Measurements from ENCODE around the gene TMPRSS15.
"Not testable (repeated sequence)": the region's sequence is repeated elsewhere in the genome, so short reads cannot be mapped to it uniquely, and the experiment has no call there.

TMPRSS15 gene

GRCh38 chr21:18424276-18424675, 20.7 kb upstream of the TMPRSS15 start:
- no peak for FAIRE-seq
- DNase-seq (ENCODE audit: insufficient read length, low spot score) = no peak
- TF ChIP-seq CTCF (IDR thresholded peaks at IDR 0.05; ENCODE audit: insufficient read depth, missing control alignments) = no peak

- DNase-seq (ENCODE audit: insufficient read length, low spot score) (no peak), FAIRE-seq (no peak)
- TF ChIP-seq CTCF (IDR thresholded peaks at IDR 0.05; ENCODE audit: insufficient read depth, missing control alignments) = no peak
Observed at GRCh38 chr21:18417141-18417790, 13.7 kb upstream of the TMPRSS15 start.

DNA sequence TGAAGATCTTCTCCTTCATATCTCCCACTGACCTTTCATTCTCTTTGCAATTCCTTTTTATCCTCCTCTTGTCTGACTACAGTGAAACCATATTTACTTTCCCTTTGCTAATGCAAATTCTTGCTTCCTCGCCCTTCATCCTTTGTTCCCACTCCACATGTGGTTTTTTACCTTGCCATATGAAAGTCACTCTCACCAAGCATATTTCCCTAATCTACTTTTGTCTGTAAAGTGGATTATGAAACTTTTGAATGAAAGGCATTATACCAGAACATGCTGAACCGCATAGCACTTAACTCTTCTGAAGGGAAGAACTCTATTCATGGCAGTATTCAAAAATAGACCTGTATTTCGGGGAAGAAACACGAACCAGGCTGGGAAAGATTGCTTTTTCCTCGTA, 8.0 kb upstream of the TMPRSS15 start:
- FAIRE-seq = no peak
- DNase-seq (ENCODE audit: insufficient read length, low spot score) = no peak
- TF ChIP-seq CTCF (IDR thresholded peaks at IDR 0.05; ENCODE audit: insufficient read depth, missing control alignments) = no peak

DNA sequence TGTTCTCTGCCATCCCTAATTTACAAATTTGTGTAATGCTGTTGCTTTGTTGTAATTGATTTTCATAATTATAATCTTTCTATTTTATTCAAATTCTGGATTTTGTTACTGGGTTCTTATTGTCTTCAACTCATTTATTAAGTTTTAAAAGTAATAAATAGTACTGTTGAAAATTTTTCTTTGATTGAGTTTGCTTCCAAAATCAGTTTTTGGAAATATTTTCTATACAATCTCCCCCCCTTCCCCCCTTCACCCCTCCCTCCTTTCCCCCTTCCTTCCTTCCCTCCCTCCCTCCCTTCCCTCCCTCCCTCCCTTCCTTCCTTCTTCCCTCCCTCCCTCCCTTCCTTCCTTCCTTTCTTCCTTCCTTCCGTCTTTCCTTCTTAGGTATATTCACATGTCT, 6.0 kb upstream of the TMPRSS15 start:
- TF ChIP-seq CTCF (IDR thresholded peaks at IDR 0.05; ENCODE audit: insufficient read depth, missing control alignments) = no peak
- no peak for FAIRE-seq
- no peak for DNase-seq (ENCODE audit: insufficient read length, low spot score)

DNA sequence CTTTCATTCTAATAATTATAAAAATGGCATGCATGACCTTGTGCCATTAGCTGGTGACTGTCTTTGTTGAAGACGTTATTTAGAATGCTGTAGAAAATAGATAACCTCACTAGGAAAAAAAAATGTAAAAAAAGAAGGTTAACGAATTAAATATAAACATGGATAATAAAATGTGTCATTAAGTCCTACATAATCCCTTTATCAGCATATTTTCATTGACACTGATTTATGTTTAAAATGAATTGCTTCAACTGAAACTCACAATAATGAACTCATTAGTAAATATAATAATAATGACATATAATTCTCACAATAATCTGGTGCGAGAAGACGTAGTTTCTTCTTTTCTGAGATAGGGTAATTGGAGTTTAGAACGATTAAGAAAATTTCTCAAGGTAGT, 4.7 kb downstream of the TMPRSS15 start:
- FAIRE-seq (no peak), DNase-seq (ENCODE audit: insufficient read length, low spot score) (no peak)
- no peak for TF ChIP-seq CTCF (IDR thresholded peaks at IDR 0.05; ENCODE audit: insufficient read depth, missing control alignments)

GRCh38 chr21:18387994-18388393, 15.6 kb downstream of the TMPRSS15 start:
- DNase-seq (ENCODE audit: insufficient read length, low spot score) (no peak), FAIRE-seq (no peak)
- peak; percentile 11 for TF ChIP-seq CTCF (IDR thresholded peaks at IDR 0.05; ENCODE audit: insufficient read depth, missing control alignments)

- peak; percentile 63 for TF ChIP-seq CTCF (IDR thresholded peaks at IDR 0.05; ENCODE audit: insufficient read depth, missing control alignments)
- no peak for FAIRE-seq
Observed at GRCh38 chr21:18384771-18385170, 18.8 kb downstream of the TMPRSS15 start.

GRCh38 chr21:18382934-18383619, 20.5 kb downstream of the TMPRSS15 start:
- DNase-seq (ENCODE audit: insufficient read length, low spot score); FAIRE-seq: not testable (repeated sequence)

More at GRCh38 chr21:18384771-18385170, 18.8 kb downstream of the TMPRSS15 start:
- no peak for DNase-seq (ENCODE audit: insufficient read length, low spot score)

Measured in D721Med (cell line).